ENCODE data around the gene TGM1.
"Not testable (repeated sequence)": the region's sequence is repeated elsewhere in the genome, so short reads cannot be mapped to it uniquely, and the experiment has no call there.

TGM1 gene

DNA sequence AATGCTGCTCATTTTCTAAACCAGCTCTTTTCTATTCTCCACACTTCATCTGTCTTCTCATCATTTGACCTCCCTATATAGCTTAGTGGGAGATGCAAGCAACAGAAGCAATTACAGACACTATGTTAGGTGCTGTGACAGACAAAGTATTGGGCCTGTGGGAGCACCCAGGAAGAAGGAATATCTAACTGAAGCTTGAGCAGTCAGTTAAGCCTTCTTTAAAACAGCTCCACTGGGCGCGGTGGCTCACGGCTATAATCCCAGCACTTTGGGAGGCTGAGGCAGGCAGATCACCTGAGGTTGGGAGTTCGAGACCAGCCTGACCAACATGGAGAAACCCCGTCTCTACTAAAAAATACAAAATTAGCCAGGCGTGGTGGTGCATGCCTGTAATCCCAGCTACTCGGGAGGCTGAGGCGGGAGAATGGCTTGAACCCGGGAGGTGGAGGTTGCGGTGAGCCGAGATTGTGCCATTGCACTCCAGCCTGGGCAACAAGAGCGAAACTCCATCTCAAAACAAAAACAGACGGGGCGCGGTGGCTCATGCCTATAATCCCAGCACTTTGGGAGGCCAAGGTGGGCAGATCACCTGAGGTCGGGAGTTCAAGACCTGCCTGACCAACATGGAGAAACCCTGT lies 59.6 kb downstream of the TGM1 start:
- not testable (repeated sequence) for DNase-seq

DNA sequence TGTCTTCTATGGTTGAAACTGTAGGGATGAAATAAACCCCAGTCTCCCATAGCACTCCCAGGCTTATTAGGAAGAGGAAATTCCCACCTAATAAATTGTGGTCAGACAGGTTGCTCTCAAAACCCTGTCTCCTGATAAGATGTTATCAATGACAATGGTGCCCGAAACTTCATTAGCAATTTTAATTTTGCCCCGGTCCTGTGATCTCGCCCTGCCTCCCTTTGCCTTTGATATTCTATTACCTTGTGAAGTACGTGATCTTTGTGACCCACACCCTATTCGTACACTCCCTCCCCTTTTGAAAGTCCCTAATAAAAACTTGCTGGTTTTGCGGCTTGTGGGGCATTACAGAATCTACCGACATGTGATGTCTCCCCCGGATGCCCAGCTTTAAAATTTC lies 60.4 kb downstream of the TGM1 start:
- DNase-seq, result not testable (repeated sequence)
